Hypothalamus (tissue), 51 donors: ENCODE results near the gene DNAJB13.
"Not testable (repeated sequence)": the region's sequence is repeated elsewhere in the genome, so short reads cannot be mapped to it uniquely, and the experiment has no call there.

Experiments used
- DNase-seq, 51 donors: peaks; one replicate each; lab custom pipeline; 2025; lab: John Stamatoyannopoulos, UW

Gene DNAJB13

GRCh38 chr11:73976451-73977151, 25.8 kb downstream of the DNAJB13 start:
- DNase-seq, result no peak

GRCh38 chr11:73977856-73978519, 27.2 kb downstream of the DNAJB13 start:
- no peak for DNase-seq

GRCh38 chr11:73978576-73979086, 27.8 kb downstream of the DNAJB13 start:
- DNase-seq, result no peak

- peak in 6 of 51 donors; percentile 4 to 27 (median 16) for DNase-seq
Measured at GRCh38 chr11:73980001-73980961, 29.5 kb downstream of the DNAJB13 start.

GRCh38 chr11:73981051-73981805, 30.4 kb downstream of the DNAJB13 start:
- no peak for DNase-seq

- DNase-seq, result peak in 48 of 51 donors; percentile 45 to 92 (median 76)
Measured at GRCh38 chr11:73982595-73982989, 31.8 kb downstream of the DNAJB13 start, which contains the start of gene UCP2. Gene UCP2 (minus strand): TSS chr11:73982843. CDS start chr11:73978378, 4,465 bp downstream.

GRCh38 chr11:73982990-73983740, 32.3 kb downstream of the DNAJB13 start:
- peak; percentile 47 to 96 (median 89) for DNase-seq

GRCh38 chr11:73983741-73984538, 33.1 kb downstream of the DNAJB13 start:
- DNase-seq, result no peak

GRCh38 chr11:73985661-73986060, 34.8 kb downstream of the DNAJB13 start:
- DNase-seq, result not testable (repeated sequence)

GRCh38 chr11:73988227-73988626, 37.4 kb downstream of the DNAJB13 start:
- DNase-seq, result no peak

- DNase-seq, result no peak
Measured at GRCh38 chr11:73989156-73989555, 38.3 kb downstream of the DNAJB13 start.

GRCh38 chr11:73990730-73991129, 39.9 kb downstream of the DNAJB13 start:
- DNase-seq, result no peak

GRCh38 chr11:73991471-73992006, 40.7 kb downstream of the DNAJB13 start:
- no peak for DNase-seq

GRCh38 chr11:73995247-73995646, 44.4 kb downstream of the DNAJB13 start:
- no peak for DNase-seq

GRCh38 chr11:73995731-73996130, 44.9 kb downstream of the DNAJB13 start:
- DNase-seq, result no peak

- DNase-seq, result no peak
Measured at GRCh38 chr11:73996161-73996747, 45.4 kb downstream of the DNAJB13 start.

GRCh38 chr11:73997120-73997770, 46.4 kb downstream of the DNAJB13 start:
- no peak for DNase-seq
